Left renal cortex interstitium (tissue), 4 donors: ENCODE measurements around the gene FIBP. TPM values are rescaled to one million over a fixed set of nuclear protein-coding genes. Genes with fewer than 3 reads are reported as not detected.
"Not testable (repeated sequence)": the region's sequence is repeated elsewhere in the genome, so short reads cannot be mapped to it uniquely, and the experiment has no call there.

ENCODE experiments used
- DNase-seq, 4 donors: peaks; one replicate each; pipeline ENCODE4 v3.0.0-alpha.2; 2013; ENCODE audit warnings: low read depth in 4 of 4, low spot score in 2 of 4, missing footprints in 1 of 4
- polyA plus RNA-seq, 4 donors: library from polyadenylated mRNA; unstranded; fragments of 120-200 nt; gene quantifications; one replicate each; pipeline ENCODE4 v1.2.1, GENCODE V29; 2013; ENCODE audit not compliant: insufficient read length in 4 of 4

The FIBP gene
- polyA plus RNA-seq, 4 donors: 91.1 to 106 (median 96.7) TPM

- DNase-seq: no peak
Measured at GRCh38 chr11:65849771-65850216, 38.5 kb downstream of the FIBP start.

- DNase-seq: no peak
Measured at GRCh38 chr11:65849366-65849765, 38.9 kb downstream of the FIBP start.

GRCh38 chr11:65848693-65849092 is 39.6 kb downstream of the FIBP start:
- DNase-seq: not testable (repeated sequence)

- DNase-seq: no peak
Measured at GRCh38 chr11:65847746-65848145, 40.5 kb downstream of the FIBP start.

GRCh38 chr11:65844231-65844872 is 43.9 kb downstream of the FIBP start:
- no peak for DNase-seq

- no peak for DNase-seq
Measured at GRCh38 chr11:65843811-65844210, 44.5 kb downstream of the FIBP start.

- no peak for DNase-seq
Measured at GRCh38 chr11:65842144-65842543, 46.1 kb downstream of the FIBP start.

GRCh38 chr11:65834202-65834601 is 54.1 kb downstream of the FIBP start:
- no peak for DNase-seq

Other genes with a start within 250 kb of the FIBP start
- 10 to 100 TPM; 45.0 to 63.4 (median 56.9) TPM for gene RELA, start 225.6 kb downstream of the FIBP start, polyA plus RNA-seq
- gene KAT5, start 176.2 kb downstream of the FIBP start, polyA plus RNA-seq: 10 to 100 TPM; 68.5 to 80.9 (median 80.1) TPM
- gene RNASEH2C, start 167.7 kb downstream of the FIBP start, polyA plus RNA-seq: 10 to 100 TPM; 31.9 to 62.5 (median 53.3) TPM
- gene AP5B1, start 107.5 kb downstream of the FIBP start, polyA plus RNA-seq: 10 to 100 TPM in 1 of 4 donors, 1 to 10 TPM in 3; 6.0 to 11.8 (median 8.5) TPM
- 10 to 100 TPM in 3 of 4 donors, 1 to 10 TPM in 1; 9.2 to 16.6 (median 13.4) TPM for gene OVOL1, start 101.4 kb downstream of the FIBP start, polyA plus RNA-seq
- gene SNX32, start 54.5 kb downstream of the FIBP start, polyA plus RNA-seq: 1 to 10 TPM; 1.4 to 4.9 (median 2.5) TPM
- 100 to 1,000 TPM; 733 to 901 (median 785) TPM for gene CFL1, start 30.3 kb downstream of the FIBP start, polyA plus RNA-seq
- 10 to 100 TPM; 41.7 to 67.3 (median 55.7) TPM for gene MUS81, start 28.0 kb downstream of the FIBP start, polyA plus RNA-seq
- 100 to 1,000 TPM in 3 of 4 donors, 10 to 100 TPM in 1; 96.5 to 170 (median 123) TPM for gene EFEMP2, start 15.7 kb downstream of the FIBP start, polyA plus RNA-seq
- gene CTSW, start 8.6 kb downstream of the FIBP start, polyA plus RNA-seq: 1 to 10 TPM in 3 of 4 donors, under 1 TPM in 1; 0.77 to 1.6 (median 1.3) TPM
- gene CCDC85B, start 2.2 kb upstream of the FIBP start, polyA plus RNA-seq: 10 to 100 TPM in 2 of 4 donors, 1 to 10 TPM in 2; 7.6 to 19.9 (median 11.7) TPM
- gene FOSL1, start 11.9 kb upstream of the FIBP start, polyA plus RNA-seq: under 1 TPM; 0.11 to 0.30 (median 0.18) TPM
- gene C11orf68, start 30.6 kb upstream of the FIBP start, polyA plus RNA-seq: 10 to 100 TPM; 31.8 to 49.9 (median 41.7) TPM
- gene DRAP1, start 31.0 kb upstream of the FIBP start, polyA plus RNA-seq: 100 to 1,000 TPM in 2 of 4 donors, 10 to 100 TPM in 2; 73.3 to 131 (median 95.7) TPM
- gene TSGA10IP, start 57.0 kb upstream of the FIBP start, polyA plus RNA-seq: under 1 TPM in 1 of 4 donors, not detected in 3; 0.52 TPM
- 10 to 100 TPM; 45.3 to 57.6 (median 52.4) TPM for gene SART1, start 73.3 kb upstream of the FIBP start, polyA plus RNA-seq
- 10 to 100 TPM; 25.3 to 32.7 (median 28.4) TPM for gene EIF1AD, start 113.7 kb upstream of the FIBP start, polyA plus RNA-seq
- gene BANF1, start 114.0 kb upstream of the FIBP start, polyA plus RNA-seq: 100 to 1,000 TPM; 218 to 315 (median 264) TPM
- gene CST6, start 123.5 kb upstream of the FIBP start, polyA plus RNA-seq: not detected
- not detected for gene CATSPER1, start 138.0 kb upstream of the FIBP start, polyA plus RNA-seq
- 1 to 10 TPM; 3.7 to 8.6 (median 5.9) TPM for gene GAL3ST3, start 160.7 kb upstream of the FIBP start, polyA plus RNA-seq
- gene SF3B2, start 163.9 kb upstream of the FIBP start, polyA plus RNA-seq: 100 to 1,000 TPM; 221 to 254 (median 237) TPM
- 10 to 100 TPM; 38.5 to 57.0 (median 50.4) TPM for gene PACS1, start 181.8 kb upstream of the FIBP start, polyA plus RNA-seq